Raji (cell line): ENCODE results near the gene FBLIM1.

Experiments used
- POLR2A ChIP-seq: IDR thresholded peaks from 2 replicates; pipeline ENCODE4 v1.6.1; 2011; ENCODE audit warnings: low read depth, low read length, control low read depth; ENCODE audit not compliant: insufficient read depth

Gene FBLIM1

DNA sequence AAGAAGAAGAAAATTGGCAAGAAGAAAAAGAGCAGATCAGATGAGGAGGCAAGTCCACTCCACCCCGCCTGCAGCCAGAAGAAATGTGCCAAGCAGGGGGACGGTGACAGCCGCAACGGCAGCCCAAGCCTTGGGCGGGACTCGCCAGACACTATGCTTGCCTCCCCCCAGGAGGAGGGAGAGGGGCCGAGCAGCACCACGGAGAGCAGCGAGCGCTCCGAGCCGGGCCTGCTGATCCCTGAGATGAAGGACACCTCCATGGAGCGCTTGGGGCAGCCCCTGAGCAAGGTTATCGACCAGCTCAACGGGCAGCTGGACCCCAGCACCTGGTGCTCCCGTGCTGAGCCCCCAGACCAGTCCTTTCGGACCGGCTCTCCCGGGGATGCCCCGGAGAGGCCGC, 31.6 kb upstream of the FBLIM1 start:
- TF ChIP-seq POLR2A = no peak

DNA sequence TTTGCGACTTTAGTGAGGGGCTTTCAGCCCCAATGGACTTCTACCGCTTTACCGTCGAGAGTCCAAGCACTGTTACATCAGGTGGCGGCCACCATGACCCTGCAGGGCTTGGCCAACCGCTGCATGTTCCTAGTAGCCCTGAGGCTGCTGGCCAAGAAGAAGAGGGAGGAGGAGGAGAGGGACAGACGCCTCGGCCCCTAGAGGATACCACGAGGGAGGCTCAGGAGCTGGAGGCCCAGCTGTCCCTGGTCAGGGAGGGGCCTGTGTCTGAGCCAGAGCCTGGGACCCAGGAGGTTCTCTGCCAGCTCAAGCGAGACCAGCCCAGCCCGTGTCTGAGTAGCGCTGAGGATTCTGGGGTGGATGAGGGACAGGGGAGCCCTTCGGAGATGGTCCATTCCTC, 31.2 kb upstream of the FBLIM1 start:
- TF ChIP-seq POLR2A = no peak

DNA sequence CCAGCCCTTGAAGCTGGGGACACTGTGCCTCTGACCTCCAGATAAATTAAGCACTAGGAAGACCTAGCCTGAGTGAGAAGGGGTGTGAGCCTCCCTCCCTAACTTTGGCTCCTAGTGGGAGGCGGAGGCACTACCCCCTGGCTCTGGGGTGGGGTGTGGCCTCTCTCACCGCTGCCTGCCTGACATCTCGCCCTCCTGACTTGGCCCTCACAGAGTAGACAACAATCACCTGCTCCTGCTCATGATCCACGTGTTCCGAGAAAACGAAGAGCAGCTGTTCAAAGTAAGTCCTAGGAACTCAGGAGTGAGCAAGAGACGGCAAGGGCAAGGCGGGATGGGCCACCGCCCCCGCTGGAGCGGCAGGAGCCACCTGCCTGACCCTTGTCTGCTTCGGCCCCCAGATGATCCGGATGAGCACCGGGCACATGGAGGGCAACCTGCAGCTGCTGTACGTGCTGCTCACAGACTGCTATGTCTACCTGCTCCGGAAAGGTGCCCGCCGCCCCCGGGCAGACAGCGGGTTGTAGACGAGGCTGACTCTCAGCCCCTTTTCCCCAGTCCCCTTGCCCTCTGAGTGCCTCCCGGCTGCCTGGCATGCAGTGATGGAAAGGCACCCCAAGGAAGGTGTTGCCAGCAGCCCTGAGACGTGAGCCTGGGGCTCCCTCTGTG, 30.6 kb upstream of the FBLIM1 start:
- no peak for TF ChIP-seq POLR2A

DNA sequence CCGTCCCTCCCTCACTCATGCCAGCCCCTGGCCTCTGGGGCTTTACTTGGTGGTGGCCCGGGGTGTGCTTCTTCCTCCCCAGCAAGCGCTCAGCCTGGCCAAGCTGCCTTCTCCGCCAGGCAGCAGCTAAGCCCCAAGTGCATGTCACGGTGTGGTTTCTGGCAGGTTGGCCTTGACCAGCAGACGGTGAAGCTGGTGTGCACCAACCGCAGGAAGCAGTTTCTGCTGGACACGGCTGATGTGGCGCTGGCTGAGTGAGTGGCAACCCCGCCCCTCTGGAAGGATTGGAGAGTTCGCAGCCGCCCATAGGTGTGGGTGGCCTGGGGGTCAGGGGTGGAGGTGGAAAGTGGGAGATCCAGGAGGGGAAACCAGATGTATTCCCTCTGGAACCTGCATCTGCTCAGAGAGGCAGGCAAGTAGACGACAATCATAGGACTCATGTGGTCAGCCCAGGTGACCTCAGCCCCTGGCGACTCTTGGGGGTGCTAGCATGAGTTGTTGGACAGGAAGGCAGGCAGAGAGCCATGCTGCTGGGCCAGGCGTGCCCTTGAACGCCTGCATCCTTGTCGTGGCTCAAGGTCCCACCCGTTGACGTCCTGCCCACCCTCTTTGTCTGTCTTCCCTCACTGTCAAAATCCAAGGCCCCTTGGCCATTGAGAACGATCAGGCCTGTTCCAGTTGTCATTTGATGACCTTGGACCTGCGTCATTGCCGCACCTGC, 29.5 kb upstream of the FBLIM1 start:
- TF ChIP-seq POLR2A = no peak

DNA sequence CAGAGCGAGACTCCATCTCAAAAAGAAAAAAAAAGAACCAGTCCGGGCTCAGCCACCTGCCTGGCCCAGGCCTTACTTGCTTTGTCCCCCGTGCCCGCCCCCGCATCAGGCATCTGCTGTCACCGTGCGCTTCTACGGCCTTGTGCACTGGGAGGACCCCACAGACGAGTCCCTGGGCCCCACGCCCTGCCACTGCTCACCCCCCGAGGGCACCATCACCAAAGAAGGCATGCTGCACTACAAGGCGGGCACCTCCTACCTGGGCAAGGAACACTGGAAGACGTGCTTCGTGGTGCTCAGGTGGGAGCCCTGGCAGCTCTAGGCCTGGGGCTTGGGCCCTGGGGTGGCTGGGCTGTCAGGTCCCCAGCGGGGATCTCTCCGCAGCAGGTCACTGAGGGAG, 28.2 kb upstream of the FBLIM1 start:
- TF ChIP-seq POLR2A = no peak

DNA sequence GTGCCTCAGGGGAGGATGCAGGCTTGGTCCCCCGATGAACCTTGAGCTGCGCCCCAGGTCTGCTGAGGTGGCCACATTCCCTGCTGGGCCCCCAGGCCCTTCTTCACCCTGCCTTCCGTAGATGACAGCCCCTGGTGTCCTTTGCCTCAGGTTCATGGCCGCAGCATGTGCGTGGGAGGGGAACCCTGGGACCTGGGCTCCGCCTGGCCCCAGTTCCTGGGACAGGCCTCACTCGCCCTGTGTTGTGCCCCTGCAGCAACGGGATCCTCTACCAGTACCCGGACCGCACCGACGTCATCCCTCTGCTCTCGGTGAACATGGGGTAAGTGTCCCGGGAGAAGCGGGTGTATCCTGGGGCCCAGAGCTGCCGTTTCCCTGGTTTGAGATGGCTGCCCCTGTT, 27.7 kb upstream of the FBLIM1 start:
- TF ChIP-seq POLR2A = no peak

DNA sequence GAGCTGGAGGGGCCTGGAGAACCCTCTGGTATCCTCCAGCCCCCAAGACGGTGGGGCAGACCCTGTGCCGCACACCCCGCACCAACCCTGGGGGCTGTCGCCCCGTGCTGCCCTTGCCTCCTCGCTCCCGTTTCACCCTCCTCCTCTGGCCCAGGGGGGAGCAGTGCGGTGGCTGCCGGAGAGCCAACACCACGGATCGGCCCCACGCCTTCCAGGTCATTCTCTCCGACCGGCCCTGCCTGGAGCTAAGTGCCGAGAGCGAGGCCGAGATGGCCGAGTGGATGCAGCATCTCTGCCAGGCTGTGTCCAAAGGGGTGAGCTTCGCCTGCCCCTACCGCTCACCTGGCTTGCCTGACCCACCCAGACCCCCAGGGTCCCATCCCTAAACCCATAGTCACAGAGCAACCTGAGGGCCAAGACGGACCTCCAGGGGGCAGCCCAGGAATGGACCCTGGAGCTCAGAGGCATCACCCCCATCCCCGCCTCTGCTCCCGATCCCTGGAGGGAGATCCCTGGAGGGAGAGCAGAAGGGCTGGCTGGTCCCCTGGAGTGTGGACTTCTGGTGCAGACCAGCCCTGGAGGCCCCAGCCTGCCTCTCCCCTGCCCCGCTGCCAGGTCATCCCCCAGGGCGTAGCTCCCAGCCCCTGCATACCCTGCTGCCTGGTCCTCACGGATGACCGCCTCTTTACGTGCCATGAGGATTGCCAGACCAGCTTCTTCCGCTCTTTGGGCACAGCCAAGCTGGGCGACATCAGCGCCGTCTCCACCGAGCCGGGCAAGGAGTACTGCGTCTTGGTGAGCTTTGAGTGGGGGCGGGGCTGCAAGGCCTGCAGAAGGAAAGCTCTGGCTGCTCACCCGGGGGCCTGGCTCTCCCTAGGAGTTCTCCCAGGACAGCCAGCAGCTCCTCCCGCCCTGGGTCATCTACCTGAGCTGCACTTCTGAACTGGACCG, 26.6 kb upstream of the FBLIM1 start:
- TF ChIP-seq POLR2A = no peak

DNA sequence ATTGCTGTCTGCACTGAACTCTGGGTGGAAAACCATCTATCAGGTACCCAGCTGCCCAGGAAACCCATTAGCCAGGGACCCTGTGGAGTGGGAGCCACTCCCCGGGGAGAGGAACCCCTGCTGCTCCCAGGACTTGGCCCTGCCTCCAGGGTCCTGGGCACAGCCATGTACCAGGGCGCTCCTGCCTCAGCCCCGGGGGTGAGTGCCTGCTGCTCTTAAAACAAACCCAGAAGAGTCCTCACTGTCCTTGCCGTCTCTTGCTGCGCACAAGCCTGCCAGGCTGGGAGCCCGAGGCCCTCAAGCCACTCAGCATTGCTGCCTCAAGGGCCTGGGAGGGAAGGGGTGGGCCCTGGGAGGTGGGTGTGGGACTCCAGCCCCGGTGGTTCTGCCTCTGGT, 25.9 kb upstream of the FBLIM1 start:
- no peak for TF ChIP-seq POLR2A

DNA sequence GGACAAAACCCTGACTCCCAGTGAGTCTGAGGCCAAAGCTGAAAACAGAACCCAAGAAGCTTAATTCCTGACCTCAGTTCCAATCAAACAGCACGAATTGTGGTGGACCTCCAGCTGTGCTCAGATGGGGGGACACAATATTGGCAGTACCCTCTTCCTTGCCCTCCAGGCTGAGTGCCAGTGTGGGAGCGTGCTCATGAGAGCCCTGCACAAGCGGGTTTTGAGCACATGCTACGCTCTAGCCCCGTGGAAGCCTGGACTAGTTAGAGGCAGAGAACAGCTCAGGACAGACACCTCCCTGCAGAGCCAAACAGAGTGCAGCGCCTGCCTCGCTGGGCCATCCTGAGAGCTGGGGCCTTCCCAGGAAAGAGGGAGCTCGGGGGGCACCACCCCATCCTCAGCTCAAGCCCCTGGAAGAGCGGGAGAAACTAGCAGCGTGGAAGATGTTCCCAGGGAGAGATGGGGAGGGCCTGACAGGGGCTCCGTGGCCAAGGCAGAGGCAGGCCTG, 25.3 kb upstream of the FBLIM1 start:
- no peak for TF ChIP-seq POLR2A

DNA sequence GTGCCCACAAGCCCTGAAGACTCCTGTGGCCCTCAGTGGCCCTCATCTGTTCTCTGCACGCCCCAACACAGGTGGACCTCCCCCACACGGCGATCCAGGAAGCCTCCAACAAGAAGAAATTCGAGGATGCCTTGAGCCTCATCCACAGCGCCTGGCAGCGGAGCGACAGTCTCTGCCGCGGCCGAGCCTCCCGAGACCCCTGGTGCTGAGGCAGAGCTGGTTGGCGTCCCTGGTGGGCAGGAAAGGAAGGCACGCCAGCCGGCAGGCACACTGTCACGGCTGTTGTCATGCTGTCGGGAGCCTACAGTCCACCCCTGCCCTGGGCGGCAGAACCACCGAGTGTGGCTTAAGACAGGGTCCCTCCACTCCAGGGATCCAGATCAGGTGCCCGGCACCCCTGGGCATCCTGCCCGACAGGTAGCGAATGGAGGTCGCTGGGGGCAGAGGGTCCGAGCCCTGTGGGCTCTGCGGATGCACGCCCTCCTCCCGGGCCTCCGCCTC, 24.8 kb upstream of the FBLIM1 start:
- no peak for TF ChIP-seq POLR2A

DNA sequence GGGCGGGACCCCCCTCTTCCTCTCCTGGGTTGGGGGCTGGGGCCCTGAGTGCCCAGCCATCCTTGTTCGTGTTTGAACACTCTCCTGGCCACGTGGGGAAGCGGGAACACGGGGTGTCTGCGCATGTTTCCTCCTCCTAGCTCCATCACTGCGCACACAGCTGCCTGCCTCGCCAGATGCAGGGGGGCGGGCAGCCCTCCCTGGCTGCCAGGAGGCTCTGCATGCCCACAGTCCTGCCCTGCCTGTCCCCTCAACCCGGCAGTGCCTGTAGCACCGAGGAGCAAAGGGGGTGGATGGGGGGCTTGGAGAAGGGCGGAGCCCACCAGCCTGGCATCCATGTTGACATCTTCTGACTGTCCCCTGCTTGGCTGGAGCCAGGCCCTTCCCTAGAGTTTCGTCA, 24.3 kb upstream of the FBLIM1 start:
- no peak for TF ChIP-seq POLR2A

DNA sequence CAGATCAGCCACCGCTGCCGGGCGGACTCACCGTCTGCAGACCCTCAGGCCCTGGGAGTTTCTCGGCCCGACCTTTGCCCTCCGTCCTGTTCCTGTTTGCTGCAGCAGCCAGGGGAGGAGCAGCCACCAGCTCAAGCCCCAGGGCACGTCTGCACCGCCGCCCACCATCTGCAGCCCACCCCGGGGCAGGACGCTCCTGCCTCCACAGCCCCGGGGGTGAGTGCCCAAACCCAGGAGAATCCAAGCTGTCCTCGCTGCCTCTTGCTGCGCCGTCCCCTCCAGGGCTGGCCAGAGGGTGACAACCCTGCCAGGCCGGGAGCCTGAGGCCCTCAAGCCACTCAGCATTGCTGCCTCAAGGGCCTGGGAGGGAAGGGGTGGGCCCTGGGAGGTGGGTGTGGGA, 23.7 kb upstream of the FBLIM1 start:
- TF ChIP-seq POLR2A = no peak

DNA sequence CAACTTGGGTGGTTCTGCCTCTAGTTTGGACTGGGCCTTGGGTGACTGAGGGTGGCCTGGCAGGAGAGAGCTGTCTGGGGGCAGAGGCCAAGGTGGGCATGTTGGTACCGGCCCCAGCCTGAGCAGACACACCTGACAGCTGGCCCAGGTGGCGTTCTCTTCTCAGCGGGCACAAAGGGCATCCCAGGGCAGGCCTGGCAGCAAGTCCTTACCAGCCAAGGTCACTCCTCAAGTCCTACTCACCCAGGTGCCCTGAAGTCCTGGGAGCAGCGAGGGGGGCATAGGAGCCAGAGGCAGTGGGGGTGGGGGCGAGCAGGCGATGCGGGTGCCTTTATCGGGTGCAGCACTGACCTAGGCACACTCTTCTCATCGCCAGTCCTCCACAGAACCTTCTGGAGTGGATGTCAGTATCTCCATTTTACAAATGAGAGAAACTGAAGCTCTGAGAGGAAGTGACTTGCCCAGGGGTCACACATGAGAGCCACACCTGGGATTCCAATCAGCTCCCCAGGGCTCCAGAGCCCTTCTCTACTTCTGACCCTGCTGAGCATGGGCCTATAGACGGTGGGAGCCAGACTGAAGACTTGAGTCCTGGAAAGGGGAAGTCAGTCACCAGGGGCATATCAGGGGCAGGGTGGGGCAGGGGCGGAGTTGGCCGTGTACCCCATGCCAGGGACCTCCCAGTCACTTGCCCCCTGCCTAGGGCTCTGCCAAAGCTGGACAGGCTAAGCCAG, 23.1 kb upstream of the FBLIM1 start:
- TF ChIP-seq POLR2A = no peak

DNA sequence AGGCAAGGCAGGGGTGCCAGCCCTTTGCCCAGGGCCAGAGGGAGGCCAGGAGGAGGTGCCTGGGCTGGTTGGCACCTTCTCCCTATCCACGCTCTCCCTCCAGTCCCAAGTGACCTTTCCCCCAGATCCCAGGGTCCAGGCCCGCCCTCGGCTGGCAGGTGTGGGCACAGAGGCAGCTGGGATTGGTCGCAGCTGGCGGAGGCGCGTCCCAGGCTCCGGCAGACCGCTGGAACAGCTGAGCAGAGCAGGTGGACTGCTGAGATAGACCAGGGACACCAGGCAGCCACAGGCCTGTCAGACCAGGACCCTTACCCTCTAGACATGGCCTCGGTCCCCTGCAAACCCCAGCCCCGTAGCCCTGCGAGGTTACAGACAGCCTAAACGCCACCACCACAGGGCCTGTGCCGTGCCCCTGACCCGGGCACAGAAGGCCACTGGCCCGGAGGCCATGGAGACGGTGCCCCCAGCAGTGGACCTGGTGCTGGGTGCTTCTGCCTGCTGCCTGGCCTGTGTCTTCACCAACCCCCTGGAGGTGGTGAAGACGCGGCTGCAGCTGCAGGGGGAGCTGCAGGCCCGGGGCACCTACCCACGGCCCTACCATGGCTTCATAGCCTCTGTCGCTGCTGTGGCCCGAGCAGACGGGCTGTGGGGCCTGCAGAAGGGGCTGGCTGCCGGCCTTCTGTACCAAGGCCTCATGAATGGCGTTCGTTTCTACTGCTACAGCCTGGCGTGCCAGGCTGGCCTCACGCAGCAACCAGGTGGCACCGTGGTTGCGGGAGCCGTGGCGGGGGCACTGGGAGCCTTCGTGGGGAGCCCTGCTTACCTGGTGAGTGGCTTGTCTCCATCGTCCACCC, 22.3 kb upstream of the FBLIM1 start, which contains the start of gene SLC25A34:
SLC25A34 (plus strand) TSS at position 221 of the 854 bp plus-strand sequence; CDS start at position 449, 228 bp downstream.
- TF ChIP-seq POLR2A = no peak

DNA sequence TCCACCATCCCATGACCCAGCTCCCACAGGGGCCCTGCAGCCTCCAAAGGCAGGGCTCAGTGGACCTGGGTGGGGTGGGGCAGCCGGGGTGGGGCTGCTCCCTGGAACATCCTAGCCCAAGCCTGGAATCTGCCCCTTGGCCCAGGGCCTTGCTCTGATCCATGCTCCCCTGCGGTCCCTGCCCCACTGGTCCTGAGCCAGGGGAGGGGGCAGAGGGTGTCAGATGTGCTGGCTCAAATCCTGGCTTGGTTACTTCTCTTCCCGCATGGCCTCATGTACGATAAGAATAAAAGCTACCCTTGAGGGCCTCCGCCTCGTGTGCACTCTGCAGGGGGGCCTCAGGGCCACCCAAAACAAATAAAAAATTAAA, 21.7 kb upstream of the FBLIM1 start:
- TF ChIP-seq POLR2A = no peak
